Ectodermal cell (in vitro differentiated cells): Measurements from ENCODE around the gene FTO.
"Not testable (repeated sequence)": the region's sequence is repeated elsewhere in the genome, so short reads cannot be mapped to it uniquely, and the experiment has no call there.

Experiments used
- H3K27ac ChIP-seq: 2 replicates; pipeline ENCODE4 v1.7.0; 2013; ENCODE audit warnings: mild to moderate bottlenecking, low read depth, low read length; ENCODE audit not compliant: insufficient read depth, poor library complexity, severe bottlenecking
- H3K27me3 ChIP-seq: 2 replicates; pipeline ENCODE4 v1.7.0; 2013; ENCODE audit warnings: mild to moderate bottlenecking, low read length; ENCODE audit not compliant: insufficient read depth, control insufficient read depth, poor library complexity, severe bottlenecking
- H3K36me3 ChIP-seq: one replicate; pipeline ENCODE4 v1.7.0; 2013; ENCODE audit warnings: low read length; ENCODE audit not compliant: control insufficient read depth, insufficient read depth
- H3K4me1 ChIP-seq: one replicate; pipeline ENCODE4 v1.7.0; 2013; ENCODE audit warnings: low read length; ENCODE audit not compliant: control insufficient read depth, insufficient read depth
- H3K4me3 ChIP-seq: 2 replicates; pipeline ENCODE4 v1.7.0; 2013; ENCODE audit warnings: low read depth, low read length, control low read depth; ENCODE audit not compliant: insufficient read depth
- H3K9me3 ChIP-seq: 2 replicates; pipeline ENCODE4 v1.7.0; 2013; ENCODE audit warnings: mild to moderate bottlenecking, low read length, moderate library complexity; ENCODE audit not compliant: control insufficient read depth
- WGBS, 2 experiments: methylation state at CpG; one replicate each; pipeline ENCODE4 v1.1.7; 2013; ENCODE audit warnings: missing lambda C conversion rate in 2 of 2; 5-methylcytosine and 5-hydroxymethylcytosine counted together

FTO gene

DNA sequence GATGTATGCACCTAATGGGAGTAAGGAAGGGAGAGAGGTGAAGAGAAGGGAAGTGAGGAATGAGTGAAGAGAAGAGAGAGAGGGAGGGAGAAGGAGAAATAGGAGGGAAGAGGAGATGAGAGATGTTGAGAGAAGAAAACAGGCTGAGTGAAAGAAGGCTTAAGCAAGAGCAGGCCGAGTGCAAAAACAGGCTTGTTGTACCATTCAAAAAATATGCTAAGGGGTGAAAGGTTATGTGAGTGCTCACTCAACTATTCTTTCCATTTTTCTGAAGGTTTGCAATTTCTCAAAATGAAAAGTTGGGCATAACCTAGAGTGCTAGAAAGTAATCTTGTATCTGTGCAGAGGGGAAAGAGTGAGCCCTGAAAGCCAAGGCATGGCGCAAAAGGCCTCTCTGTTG is 23.2 kb upstream of the FTO start:
- 92 to 95% methylated on average over 2 of the region's 2 CpGs for whole genome bisulfite sequencing, 2 experiments
- Histone ChIP-seq H3K4me1 (no peaks in the 10 kb centered on the region), H3K27me3 (no peaks in the 10 kb centered on the region), H3K9me3 (no peaks in the 10 kb centered on the region), H3K36me3 (peaks cover 10% of the 10 kb centered on the region), H3K4me3 (no peak overlapping the region), H3K27ac (no peak overlapping the region)

- 71 to 100% methylated on average over 1 to 2 of the region's 2 CpGs for whole genome bisulfite sequencing, 2 experiments
- no peaks in the 10 kb centered on the region for H3K4me1 ChIP-seq
Observed at GRCh38 chr16:53681354-53681753, 22.6 kb upstream of the FTO start.

DNA sequence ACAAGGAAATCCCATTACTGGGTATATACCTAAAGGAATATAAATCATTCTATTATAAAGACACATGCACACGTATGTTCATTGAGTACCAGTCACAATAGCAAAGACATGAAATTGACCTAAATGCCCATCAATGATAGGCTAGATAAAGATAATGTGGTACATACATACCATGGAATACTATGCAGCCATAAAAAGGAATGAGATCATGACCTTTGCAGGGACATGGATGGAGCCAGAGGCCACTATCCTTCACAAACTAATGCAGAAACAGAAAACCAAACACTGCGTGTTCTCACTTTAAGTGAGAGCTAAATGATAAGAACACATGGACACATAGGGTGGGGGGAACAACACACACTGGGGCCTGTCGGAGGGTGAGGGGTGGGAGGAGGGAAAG is 18.6 kb upstream of the FTO start:
- H3K4me3 ChIP-seq, H3K9me3 ChIP-seq, H3K4me1 ChIP-seq, H3K27me3 ChIP-seq, H3K27ac ChIP-seq: not testable (repeated sequence)
- 95 to 96% methylated on average over 2 to 3 of the region's 3 CpGs for WGBS, 2 experiments
- H3K36me3 ChIP-seq: peaks cover 12% of the 10 kb centered on the region

More at GRCh38 chr16:53681354-53681753, 22.6 kb upstream of the FTO start:
- H3K4me3 ChIP-seq: no peak overlapping the region
- H3K27ac ChIP-seq: no peak overlapping the region
- no peaks in the 10 kb centered on the region for H3K9me3 ChIP-seq
- H3K36me3 ChIP-seq: peaks cover 12% of the 10 kb centered on the region
- no peaks in the 10 kb centered on the region for H3K27me3 ChIP-seq

GRCh38 chr16:53686710-53687109 is 17.2 kb upstream of the FTO start:
- no peak overlapping the region for H3K27ac ChIP-seq
- no peaks in the 10 kb centered on the region for H3K9me3 ChIP-seq
- H3K4me3 ChIP-seq: no peak overlapping the region
- H3K27me3 ChIP-seq: no peaks in the 10 kb centered on the region
- 93 to 97% methylated on average over 3 of the region's 3 CpGs for WGBS, 2 experiments
- H3K4me1 ChIP-seq: no peaks in the 10 kb centered on the region
- H3K36me3 ChIP-seq: peaks cover 16% of the 10 kb centered on the region

GRCh38 chr16:53689636-53690035 is 14.3 kb upstream of the FTO start:
- Histone ChIP-seq H3K27ac (no peak overlapping the region), H3K4me3 (no peak overlapping the region), H3K9me3 (no peaks in the 10 kb centered on the region), H3K27me3 (no peaks in the 10 kb centered on the region), H3K4me1 (no peaks in the 10 kb centered on the region), H3K36me3 (peaks cover 13% of the 10 kb centered on the region)
- 88 to 97% methylated on average over 3 of the region's 3 CpGs for WGBS, 2 experiments

DNA sequence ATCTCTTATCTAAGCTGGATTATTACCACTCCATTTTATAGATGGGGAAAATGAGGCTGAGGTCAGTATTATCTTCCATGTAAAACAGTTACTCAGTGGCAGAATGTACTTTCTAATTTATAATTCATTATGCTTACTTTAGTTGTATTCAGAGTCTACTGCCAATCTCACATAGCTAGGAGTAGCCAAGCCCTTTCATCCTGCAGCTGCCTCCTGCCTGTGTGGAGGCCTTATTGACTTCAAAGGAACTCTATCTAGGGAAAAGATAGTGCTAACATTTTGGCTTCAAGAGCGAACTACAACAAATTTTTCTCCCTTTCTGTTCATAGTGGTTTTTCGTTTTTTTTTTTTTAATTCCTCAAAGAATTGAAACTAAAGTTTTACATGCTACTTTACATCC is 13.2 kb upstream of the FTO start:
- H3K27me3 ChIP-seq: no peaks in the 10 kb centered on the region
- H3K36me3 ChIP-seq: peaks cover 11% of the 10 kb centered on the region
- H3K27ac ChIP-seq: no peak overlapping the region
- H3K9me3 ChIP-seq: no peaks in the 10 kb centered on the region
- no peak overlapping the region for H3K4me3 ChIP-seq
- WGBS, 2 experiments: 92 to 100% methylated on average over 1 to 2 of the region's 2 CpGs
- no peaks in the 10 kb centered on the region for H3K4me1 ChIP-seq

- Histone ChIP-seq H3K4me3 (no peak overlapping the region), H3K36me3 (peaks cover 9% of the 10 kb centered on the region)
Observed at GRCh38 chr16:53692146-53692545, 11.8 kb upstream of the FTO start.

DNA sequence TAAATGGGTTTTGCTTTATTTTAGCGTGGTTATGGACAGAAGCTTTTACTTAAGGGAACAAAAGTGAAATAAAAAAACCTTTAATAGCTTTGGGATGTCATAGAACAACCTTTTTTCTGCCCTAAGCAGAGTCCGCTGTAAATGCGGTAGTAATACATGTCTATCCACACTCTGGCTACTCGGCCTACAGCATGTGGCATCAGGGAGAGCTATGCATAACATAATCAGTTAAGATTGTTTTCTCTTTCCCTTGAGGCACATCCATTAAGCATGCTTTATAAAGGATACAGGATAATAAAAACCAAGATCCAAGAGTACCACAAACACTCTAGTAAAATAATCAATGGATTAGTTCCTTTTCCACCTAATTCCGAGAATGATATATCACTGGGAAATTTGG is 10.6 kb upstream of the FTO start:
- WGBS, 2 experiments: 85 to 96% methylated on average over 5 of the region's 5 CpGs
- Histone ChIP-seq H3K27ac (no peak overlapping the region), H3K4me3 (no peak overlapping the region), H3K36me3 (peaks cover 9% of the 10 kb centered on the region), H3K4me1 (no peaks in the 10 kb centered on the region), H3K27me3 (no peaks in the 10 kb centered on the region), H3K9me3 (no peaks in the 10 kb centered on the region)

More at GRCh38 chr16:53692146-53692545, 11.8 kb upstream of the FTO start:
- Histone ChIP-seq H3K9me3 (no peaks in the 10 kb centered on the region), H3K27ac (no peak overlapping the region), H3K4me1 (no peaks in the 10 kb centered on the region), H3K27me3 (no peaks in the 10 kb centered on the region)
- WGBS, 2 experiments: 77 to 85% methylated on average over 5 of the region's 5 CpGs

DNA sequence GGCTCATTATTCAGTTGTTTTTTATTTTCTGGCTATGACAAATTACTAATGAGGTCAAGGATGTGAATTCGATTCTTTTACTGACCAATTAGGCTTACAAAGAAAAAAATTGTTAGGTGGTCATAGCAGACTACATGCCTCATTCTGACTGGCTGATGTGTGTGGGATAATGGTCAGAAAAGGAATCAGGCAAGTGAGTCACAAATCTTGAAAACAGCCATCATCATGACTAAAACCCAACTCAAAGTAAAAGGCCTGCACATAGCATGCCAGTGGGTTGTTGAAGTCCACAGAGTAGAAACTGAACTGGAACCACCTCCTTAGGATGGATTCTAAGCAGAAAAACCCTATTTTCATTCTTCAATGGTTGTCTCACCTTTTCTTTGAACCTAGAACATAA is 8.9 kb upstream of the FTO start:
- no peaks in the 10 kb centered on the region for H3K27me3 ChIP-seq
- peaks cover 9% of the 10 kb centered on the region for H3K36me3 ChIP-seq
- H3K4me3 ChIP-seq: no peak overlapping the region
- peaks cover 2% of the 10 kb centered on the region for H3K9me3 ChIP-seq
- no peak overlapping the region for H3K27ac ChIP-seq
- no peaks in the 10 kb centered on the region for H3K4me1 ChIP-seq
- WGBS, 2 experiments: 100% methylated on average over 1 of the region's 1 CpG

- H3K36me3 ChIP-seq: not testable (repeated sequence)
Observed at GRCh38 chr16:53698271-53698670, 5.7 kb upstream of the FTO start.

GRCh38 chr16:53704445-53704813 is 473 bp downstream of the FTO start:
- peaks cover 2% of the 10 kb centered on the region for H3K9me3 ChIP-seq
- peak overlapping the region; percentile 91 for H3K4me3 ChIP-seq
- no peaks in the 10 kb centered on the region for H3K36me3 ChIP-seq
- H3K27ac ChIP-seq: no peak overlapping the region
- peaks cover 6% of the 10 kb centered on the region for H3K4me1 ChIP-seq
- no peaks in the 10 kb centered on the region for H3K27me3 ChIP-seq
- WGBS, 2 experiments: 50 to 57% methylated on average over 6 of the region's 6 CpGs

More at GRCh38 chr16:53698271-53698670, 5.7 kb upstream of the FTO start:
- not testable (repeated sequence) for H3K4me3 ChIP-seq, H3K4me1 ChIP-seq, H3K9me3 ChIP-seq, H3K27me3 ChIP-seq, H3K27ac ChIP-seq
- 96 to 98% methylated on average over 26 to 30 of the region's 31 CpGs for WGBS, 2 experiments
